Neutrophil (primary cell): ENCODE results near the gene FAM222B.

Experiments used
- H3K27ac ChIP-seq: fragments of 200-600 bp; sonication (generic); 2 replicates; pipeline ENCODE4 v1.5.1; 2016; ENCODE audit warnings: mild to moderate bottlenecking, moderate library complexity
- H3K27me3 ChIP-seq: fragments of 200-600 bp; sonication (generic); 2 replicates; pipeline ENCODE4 v1.6.0; 2016; ENCODE audit warnings: mild to moderate bottlenecking
- H3K36me3 ChIP-seq: fragments of 200-600 bp; sonication (generic); 2 replicates; pipeline ENCODE4 v1.5.1; 2017
- H3K4me1 ChIP-seq, 2 experiments: fragments of 200-600 bp in 1 of 2; sonication (generic) in 1 of 2; 1 replicate in 1 of 2; 2 replicates in 1 of 2; pipeline versions ENCODE4 v1.5.1 to v1.6.1; 2013 to 2016; ENCODE audit warnings: low read depth in 1 of 2, low read length in 1 of 2, mild to moderate bottlenecking in 1 of 2, moderate library complexity in 1 of 2; ENCODE audit not compliant: control insufficient read depth in 1 of 2, insufficient read depth in 1 of 2
- H3K4me3 ChIP-seq, 2 experiments: fragments of 200-600 bp in 1 of 2; sonication (generic) in 1 of 2; 1 replicate in 1 of 2; 2 replicates in 1 of 2; pipeline ENCODE4 v1.5.1; 2013 to 2016; ENCODE audit warnings: low read depth in 1 of 2, low read length in 1 of 2, mild to moderate bottlenecking in 1 of 2, moderate library complexity in 1 of 2
- H3K9me3 ChIP-seq: fragments of 200-600 bp; sonication (generic); 2 replicates; pipeline ENCODE4 v1.5.1; 2016
- TF ChIP-seq, protein P1 (sequence below): fragments of 200-600 bp; sonication (generic); IDR thresholded peaks from 2 replicates; pipeline ENCODE4 v1.5.1; 2016; ENCODE audit warnings: antibody characterized with exemption

The FAM222B gene, protein sequence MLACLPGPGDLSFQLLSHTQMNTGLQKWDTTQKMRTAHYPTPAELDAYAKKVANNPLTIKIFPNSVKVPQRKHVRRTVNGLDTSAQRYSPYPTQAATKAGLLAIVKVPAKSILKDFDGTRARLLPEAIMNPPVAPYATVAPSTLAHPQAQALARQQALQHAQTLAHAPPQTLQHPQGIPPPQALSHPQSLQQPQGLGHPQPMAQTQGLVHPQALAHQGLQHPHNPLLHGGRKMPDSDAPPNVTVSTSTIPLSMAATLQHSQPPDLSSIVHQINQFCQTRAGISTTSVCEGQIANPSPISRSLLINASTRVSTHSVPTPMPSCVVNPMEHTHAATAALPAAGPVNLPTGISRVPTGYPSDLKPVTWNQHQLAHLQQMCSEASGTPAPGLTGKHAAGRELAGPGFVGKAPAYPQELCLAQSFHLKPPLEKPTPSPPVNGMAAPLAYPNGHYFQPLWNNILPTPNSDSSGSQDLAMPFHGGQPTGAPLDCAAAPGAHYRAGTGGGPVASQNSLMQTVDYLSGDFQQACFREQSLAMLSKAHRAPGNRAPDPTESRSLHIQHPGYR

GRCh38 chr17:28842282-28843012 is at the start of gene FAM222B:
Gene FAM222B (minus strand): TSS chr17:28842790. CDS start chr17:28766667, 76,123 bp downstream.
- TF ChIP-seq, protein P1, sequence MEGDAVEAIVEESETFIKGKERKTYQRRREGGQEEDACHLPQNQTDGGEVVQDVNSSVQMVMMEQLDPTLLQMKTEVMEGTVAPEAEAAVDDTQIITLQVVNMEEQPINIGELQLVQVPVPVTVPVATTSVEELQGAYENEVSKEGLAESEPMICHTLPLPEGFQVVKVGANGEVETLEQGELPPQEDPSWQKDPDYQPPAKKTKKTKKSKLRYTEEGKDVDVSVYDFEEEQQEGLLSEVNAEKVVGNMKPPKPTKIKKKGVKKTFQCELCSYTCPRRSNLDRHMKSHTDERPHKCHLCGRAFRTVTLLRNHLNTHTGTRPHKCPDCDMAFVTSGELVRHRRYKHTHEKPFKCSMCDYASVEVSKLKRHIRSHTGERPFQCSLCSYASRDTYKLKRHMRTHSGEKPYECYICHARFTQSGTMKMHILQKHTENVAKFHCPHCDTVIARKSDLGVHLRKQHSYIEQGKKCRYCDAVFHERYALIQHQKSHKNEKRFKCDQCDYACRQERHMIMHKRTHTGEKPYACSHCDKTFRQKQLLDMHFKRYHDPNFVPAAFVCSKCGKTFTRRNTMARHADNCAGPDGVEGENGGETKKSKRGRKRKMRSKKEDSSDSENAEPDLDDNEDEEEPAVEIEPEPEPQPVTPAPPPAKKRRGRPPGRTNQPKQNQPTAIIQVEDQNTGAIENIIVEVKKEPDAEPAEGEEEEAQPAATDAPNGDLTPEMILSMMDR, result no peak
- no peaks in the 10 kb centered on the region for H3K9me3 ChIP-seq
- H3K27me3 ChIP-seq, result no peaks in the 10 kb centered on the region
- H3K4me3 ChIP-seq, result peak within 1 kb of the TSS; percentile 81 to 86
- no peaks in the 10 kb centered on the region for H3K36me3 ChIP-seq
- H3K27ac ChIP-seq, result peak within 1 kb of the TSS; percentile 80
- H3K4me1 ChIP-seq, result peaks cover 10 to 12% of the 10 kb centered on the region in 2 experiments

DNA sequence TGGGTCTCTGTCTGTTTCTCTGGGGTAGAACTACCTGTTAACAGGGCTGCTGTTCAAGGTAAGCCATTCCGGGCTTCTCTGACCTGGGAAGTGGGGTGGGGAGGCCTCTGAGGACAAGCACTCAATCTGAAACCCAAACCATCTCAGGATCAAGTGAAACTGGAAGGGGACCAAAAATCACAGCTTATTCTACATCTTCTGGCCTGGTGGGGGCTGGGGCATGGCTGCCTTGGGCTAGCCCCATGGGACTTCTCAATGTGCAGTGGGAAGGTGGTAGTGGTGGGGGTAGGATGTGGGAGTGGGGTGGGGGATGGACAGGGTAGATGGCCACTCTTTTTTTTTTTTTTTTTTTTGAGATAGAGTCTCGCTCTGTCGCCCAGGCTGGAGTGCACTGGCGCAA is 49.4 kb upstream of the FAM222B start:
- H3K27ac ChIP-seq, result peak overlapping the region; percentile 98
- peaks cover 39% of the 10 kb centered on the region for H3K36me3 ChIP-seq
- TF ChIP-seq, protein P1, result no peak
- peaks cover 59 to 81% of the 10 kb centered on the region in 2 experiments for H3K4me1 ChIP-seq
- no peaks in the 10 kb centered on the region for H3K9me3 ChIP-seq
- H3K4me3 ChIP-seq, result peak overlapping the region in 1 of 2 experiments; percentile 94
- no peaks in the 10 kb centered on the region for H3K27me3 ChIP-seq

- H3K36me3 ChIP-seq, result peaks cover 48% of the 10 kb centered on the region
- H3K4me1 ChIP-seq, result peaks cover 54 to 75% of the 10 kb centered on the region in 2 experiments
- no peaks in the 10 kb centered on the region for H3K9me3 ChIP-seq
- H3K27ac ChIP-seq, result peak overlapping the region; percentile 98
- TF ChIP-seq, protein P1, result no peak
- H3K4me3 ChIP-seq, result no peak overlapping the region
- H3K27me3 ChIP-seq, result no peaks in the 10 kb centered on the region
These were observed 48.6 kb upstream of the FAM222B start for GRCh38 chr17:28891201-28891600.

GRCh38 chr17:28889996-28890395 is 47.4 kb upstream of the FAM222B start:
- H3K36me3 ChIP-seq, result peaks cover 60% of the 10 kb centered on the region
- H3K4me3 ChIP-seq, result no peak overlapping the region
- TF ChIP-seq, protein P1, result no peak
- peaks cover 42 to 63% of the 10 kb centered on the region in 2 experiments for H3K4me1 ChIP-seq
- no peaks in the 10 kb centered on the region for H3K27me3 ChIP-seq
- H3K9me3 ChIP-seq, result no peaks in the 10 kb centered on the region
- peak overlapping the region; percentile 98 for H3K27ac ChIP-seq

DNA sequence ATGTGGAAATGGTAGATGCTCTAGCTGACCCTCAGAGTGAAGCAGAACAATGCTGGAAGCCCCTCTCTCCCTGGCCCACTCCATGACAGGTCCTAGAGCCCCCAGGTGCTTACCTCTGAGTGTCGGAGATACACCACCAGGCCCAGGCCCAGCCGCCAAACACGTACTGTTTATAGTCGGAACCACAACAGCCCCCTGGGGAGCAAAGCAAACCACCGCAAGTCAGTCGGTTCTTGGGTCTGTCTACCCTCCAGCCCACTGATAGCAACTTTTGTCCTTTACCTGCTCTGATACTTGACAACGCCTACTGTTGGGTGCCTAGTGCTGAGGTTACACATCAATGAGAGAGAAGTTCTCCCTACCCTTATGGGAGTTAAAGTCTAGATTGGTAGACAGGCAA is 46.2 kb upstream of the FAM222B start:
- Histone ChIP-seq H3K36me3 (peaks cover 71% of the 10 kb centered on the region), H3K9me3 (no peaks in the 10 kb centered on the region), H3K27me3 (no peaks in the 10 kb centered on the region), H3K27ac (peak overlapping the region; percentile 98), H3K4me3 (no peak overlapping the region), H3K4me1 (peaks cover 32 to 51% of the 10 kb centered on the region in 2 experiments)
- TF ChIP-seq, protein P1, result no peak
